HEK293 (cell line): ENCODE measurements around the gene SNN.

ENCODE experiments used
- CTCF ChIA-PET: fragments of 350-600 bp; formaldehyde crosslinking; extraction: SDS; loops from one replicate; lab custom pipeline; 2021; ENCODE audit warnings: antibody characterized with exemption; lab: Yijun Ruan, JAX
- POLR2A ChIA-PET: fragments of 300-600 bp; formaldehyde crosslinking; extraction: SDS; loops from one replicate; lab custom pipeline; 2020; ENCODE audit warnings: antibody characterized with exemption, inconsistent platforms; lab: Yijun Ruan, JAX
- H3K27ac ChIP-seq: fragments of 200-500 bp; sonication (Bioruptor generic); 2 replicates; pipeline ENCODE4 v1.5.1; 2014; ENCODE audit warnings: low read depth, low read length, control low read depth, inconsistent platforms; ENCODE audit errors: extremely low read depth
- H3K36me3 ChIP-seq, 2 experiments: fragments of 200-500 bp in 1 of 2; sonication (Bioruptor generic) in 1 of 2; 1 replicate in 1 of 2; 2 replicates in 1 of 2; pipeline ENCODE4 v1.5.1; 2014 to 2017; ENCODE audit warnings: inconsistent platforms in 2 of 2, low read length in 2 of 2; ENCODE audit not compliant: control insufficient read depth in 2 of 2, insufficient read depth in 1 of 2
- H3K4me1 ChIP-seq: fragments of 200-500 bp; sonication (Bioruptor generic); 2 replicates; pipeline ENCODE4 v1.5.1; 2014; ENCODE audit warnings: mild to moderate bottlenecking, low read length, inconsistent platforms; ENCODE audit not compliant: control insufficient read depth, insufficient read depth
- H3K4me3 ChIP-seq: 2 replicates; pipeline ENCODE4 v1.5.1; 2011; ENCODE audit warnings: low read depth, mild to moderate bottlenecking, control low read depth, low read length, moderate library complexity
- H3K9me3 ChIP-seq: fragments of 200-500 bp; sonication (Bioruptor generic); 2 replicates; pipeline ENCODE4 v1.5.1; 2014; ENCODE audit warnings: low read depth, low read length, inconsistent platforms; ENCODE audit not compliant: control insufficient read depth, insufficient read depth
- FEZF1 ChIP-seq: fragments of 450-650 bp; formaldehyde crosslinking; IDR thresholded peaks from 2 replicates; pipeline ENCODE4 v1.5.1; 2016; ENCODE audit warnings: missing biosample characterization, missing genetic modification characterization
- GLIS1 ChIP-seq: fragments of 450-650 bp; formaldehyde crosslinking; IDR thresholded peaks from 2 replicates; pipeline ENCODE4 v1.5.1; 2016; ENCODE audit warnings: missing biosample characterization, missing genetic modification characterization
- MEIS1 ChIP-seq: sonication (generic); formaldehyde crosslinking; IDR thresholded peaks from 2 replicates; pipeline ENCODE4 v1.8.1; 2022; ENCODE audit warnings: missing genetic modification reagents, mild to moderate bottlenecking, borderline replicate concordance
- PRDM6 ChIP-seq: fragments of 450-650 bp; formaldehyde crosslinking; IDR thresholded peaks from 2 replicates; pipeline ENCODE4 v1.5.1; 2017; ENCODE audit warnings: missing biosample characterization, missing genetic modification characterization
- REPIN1 ChIP-seq: fragments of 450-650 bp; formaldehyde crosslinking; IDR thresholded peaks from 2 replicates; pipeline ENCODE4 v1.5.1; 2017; ENCODE audit warnings: missing biosample characterization, missing genetic modification characterization, low read depth
- SCRT2 ChIP-seq: fragments of 450-650 bp; formaldehyde crosslinking; IDR thresholded peaks from 2 replicates; pipeline ENCODE4 v1.5.1; 2016; ENCODE audit warnings: missing biosample characterization, missing genetic modification characterization
- SP3 ChIP-seq: fragments of 450-650 bp; formaldehyde crosslinking; IDR thresholded peaks from 2 replicates; pipeline ENCODE4 v1.5.1; 2016; ENCODE audit warnings: missing biosample characterization, missing genetic modification characterization
- ZBTB20 ChIP-seq: fragments of 450-650 bp; formaldehyde crosslinking; IDR thresholded peaks from 2 replicates; pipeline ENCODE4 v1.5.1; 2016; ENCODE audit warnings: missing biosample characterization, missing genetic modification characterization
- ZBTB48 ChIP-seq: fragments of 450-650 bp; formaldehyde crosslinking; IDR thresholded peaks from 2 replicates; pipeline ENCODE4 v1.5.1; 2016; ENCODE audit warnings: missing biosample characterization, missing genetic modification characterization
- ZNF133 ChIP-seq: fragments of 450-650 bp; formaldehyde crosslinking; IDR thresholded peaks from 2 replicates; pipeline ENCODE4 v1.5.1; 2016; ENCODE audit warnings: missing biosample characterization, missing genetic modification characterization
- ZNF157 ChIP-seq: fragments of 450-650 bp; formaldehyde crosslinking; IDR thresholded peaks from 2 replicates; pipeline ENCODE4 v1.5.1; 2016; ENCODE audit warnings: missing biosample characterization, missing genetic modification characterization
- ZNF174 ChIP-seq: fragments of 450-650 bp; formaldehyde crosslinking; IDR thresholded peaks from 2 replicates; pipeline ENCODE4 v1.5.0; 2017; ENCODE audit warnings: missing biosample characterization, mild to moderate bottlenecking, missing genetic modification characterization
- ZNF280D ChIP-seq: fragments of 450-650 bp; formaldehyde crosslinking; IDR thresholded peaks from 2 replicates; pipeline ENCODE4 v1.5.1; 2016; ENCODE audit warnings: missing biosample characterization, missing genetic modification characterization
- ZNF311 ChIP-seq: fragments of 450-650 bp; formaldehyde crosslinking; IDR thresholded peaks from 2 replicates; pipeline ENCODE4 v1.5.1; 2017; ENCODE audit warnings: missing biosample characterization, missing genetic modification characterization, borderline replicate concordance
- ZNF335 ChIP-seq: fragments of 450-650 bp; formaldehyde crosslinking; conservative IDR thresholded peaks from 2 replicates; pipeline ENCODE4 v1.5.1; 2016; ENCODE audit warnings: missing biosample characterization, missing genetic modification characterization
- ZNF366 ChIP-seq: fragments of 450-650 bp; formaldehyde crosslinking; conservative IDR thresholded peaks from 2 replicates; pipeline ENCODE4 v1.5.1; 2016; ENCODE audit warnings: missing biosample characterization, missing genetic modification characterization
- ZNF416 ChIP-seq: fragments of 450-650 bp; formaldehyde crosslinking; IDR thresholded peaks from 2 replicates; pipeline ENCODE4 v1.5.1; 2016; ENCODE audit warnings: missing biosample characterization, missing genetic modification characterization
- ZNF433 ChIP-seq: fragments of 450-650 bp; formaldehyde crosslinking; IDR thresholded peaks from 2 replicates; pipeline ENCODE4 v1.5.1; 2016; ENCODE audit warnings: missing biosample characterization, missing genetic modification characterization, low read depth
- ZNF549 ChIP-seq: fragments of 450-650 bp; IDR thresholded peaks from 2 replicates; pipeline ENCODE4 v1.5.1; 2018; ENCODE audit warnings: missing biosample characterization, missing genetic modification characterization, mild to moderate bottlenecking, inconsistent platforms, moderate library complexity
- ZNF600 ChIP-seq: fragments of 450-650 bp; formaldehyde crosslinking; IDR thresholded peaks from 2 replicates; pipeline ENCODE4 v1.5.1; 2016; ENCODE audit warnings: missing biosample characterization, missing genetic modification characterization
- ZNF624 ChIP-seq: fragments of 450-650 bp; formaldehyde crosslinking; IDR thresholded peaks from 2 replicates; pipeline ENCODE4 v1.5.1; 2017; ENCODE audit warnings: missing biosample characterization, missing genetic modification characterization
- ZNF629 ChIP-seq: fragments of 450-650 bp; formaldehyde crosslinking; IDR thresholded peaks from 2 replicates; pipeline ENCODE4 v1.5.1; 2017; ENCODE audit warnings: missing biosample characterization, missing genetic modification characterization
- ZNF664 ChIP-seq: fragments of 450-650 bp; formaldehyde crosslinking; IDR thresholded peaks from 2 replicates; pipeline ENCODE4 v1.5.1; 2016; ENCODE audit warnings: missing biosample characterization, missing genetic modification characterization
- ZNF76 ChIP-seq: fragments of 450-650 bp; formaldehyde crosslinking; IDR thresholded peaks from 2 replicates; pipeline ENCODE4; 2016; ENCODE audit warnings: low read depth, missing biosample characterization, missing genetic modification characterization, borderline replicate concordance
- ZNF837 ChIP-seq: fragments of 450-650 bp; formaldehyde crosslinking; IDR thresholded peaks from 2 replicates; pipeline ENCODE4 v1.5.1; 2016; ENCODE audit warnings: missing biosample characterization, missing genetic modification characterization
- ZXDB ChIP-seq: fragments of 450-650 bp; formaldehyde crosslinking; IDR thresholded peaks from 2 replicates; pipeline ENCODE4 v1.5.1; 2016; ENCODE audit warnings: missing biosample characterization, missing genetic modification characterization
- TF ChIP-seq, protein P1 (sequence below): fragments of 450-650 bp; formaldehyde crosslinking; IDR thresholded peaks from 2 replicates; pipeline ENCODE4 v1.5.1; 2017; ENCODE audit warnings: missing biosample characterization, missing genetic modification characterization
- TF ChIP-seq, protein P2 (sequence below): fragments of 450-650 bp; formaldehyde crosslinking; conservative IDR thresholded peaks from 2 replicates; pipeline ENCODE4 v1.5.1; 2016; ENCODE audit warnings: low read depth, missing biosample characterization, missing genetic modification characterization

SNN gene

DNA sequence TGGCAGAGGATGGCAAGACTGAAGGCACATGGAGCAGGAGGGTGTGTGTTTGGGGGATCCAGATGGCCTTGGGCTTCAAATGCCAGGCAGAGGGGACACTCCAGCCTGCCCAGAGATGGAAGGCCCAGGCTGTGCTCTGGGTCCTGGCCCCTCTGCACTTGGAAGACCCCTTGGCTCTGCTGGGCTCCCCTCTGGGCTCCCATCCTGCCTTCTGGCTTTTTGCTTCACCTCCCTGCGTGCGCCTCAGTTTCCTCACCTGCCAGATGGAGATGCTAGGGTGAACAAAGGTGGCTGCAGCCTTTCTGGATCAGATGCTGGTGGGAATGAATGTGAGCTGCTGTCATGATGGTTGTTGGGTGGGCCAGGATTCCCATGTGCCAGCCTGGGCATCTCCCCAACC, 3.0 kb downstream of the SNN start:
- no peaks in the 10 kb centered on the region for H3K9me3 ChIP-seq
- ChIA-PET CTCF (no interaction called here), POLR2A (no interaction called here)
- TF ChIP-seq, protein P1, sequence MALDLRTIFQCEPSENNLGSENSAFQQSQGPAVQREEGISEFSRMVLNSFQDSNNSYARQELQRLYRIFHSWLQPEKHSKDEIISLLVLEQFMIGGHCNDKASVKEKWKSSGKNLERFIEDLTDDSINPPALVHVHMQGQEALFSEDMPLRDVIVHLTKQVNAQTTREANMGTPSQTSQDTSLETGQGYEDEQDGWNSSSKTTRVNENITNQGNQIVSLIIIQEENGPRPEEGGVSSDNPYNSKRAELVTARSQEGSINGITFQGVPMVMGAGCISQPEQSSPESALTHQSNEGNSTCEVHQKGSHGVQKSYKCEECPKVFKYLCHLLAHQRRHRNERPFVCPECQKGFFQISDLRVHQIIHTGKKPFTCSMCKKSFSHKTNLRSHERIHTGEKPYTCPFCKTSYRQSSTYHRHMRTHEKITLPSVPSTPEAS (tag by site-specific recombination), result no peak
- TF ChIP-seq ZNF549 (no peak), ZNF133 (no peak), SCRT2 (tag by site-specific recombination) (no peak), ZNF366 (no peak), ZNF629 (tag by site-specific recombination) (no peak), ZNF174 (tag by site-specific recombination) (no peak), ZNF157 (tag by site-specific recombination) (no peak), ZNF433 (tag by site-specific recombination) (no peak), REPIN1 (no peak), SP3 (no peak), PRDM6 (tag by site-specific recombination) (no peak), FEZF1 (tag by site-specific recombination) (no peak), ZNF280D (no peak), ZBTB20 (tag by site-specific recombination) (no peak), ZNF664 (tag by site-specific recombination) (no peak), ZNF837 (tag by site-specific recombination) (no peak)
- H3K4me3 ChIP-seq, result no peak overlapping the region
- peaks cover 6% of the 10 kb centered on the region for H3K4me1 ChIP-seq
- H3K27ac ChIP-seq, result no peak overlapping the region
- H3K36me3 ChIP-seq, result peaks cover 0 to 9% of the 10 kb centered on the region in 2 experiments; a peak in 1 of 3 replicates

GRCh38 chr16:11671676-11672075, 3.4 kb downstream of the SNN start:
- ChIA-PET CTCF (interaction anchor here (0.6 kb wide), 1 partner anchor 1075 kb away, joined by 4 read pairs; no protein-coding TSS in a partner anchor), POLR2A (no interaction called here)
- TF ChIP-seq ZNF76 (tag by site-specific recombination) (no peak), ZNF629 (tag by site-specific recombination) (no peak), ZNF335 (tag by site-specific recombination) (no peak), ZNF549 (no peak), GLIS1 (no peak), ZNF416 (tag by site-specific recombination) (no peak), ZBTB48 (no peak), ZXDB (no peak), ZNF600 (no peak), MEIS1 (CRISPR knock-in tag) (no peak), ZNF624 (tag by site-specific recombination) (no peak), ZNF174 (tag by site-specific recombination) (no peak), ZNF311 (tag by site-specific recombination) (no peak)
- TF ChIP-seq, protein P2, sequence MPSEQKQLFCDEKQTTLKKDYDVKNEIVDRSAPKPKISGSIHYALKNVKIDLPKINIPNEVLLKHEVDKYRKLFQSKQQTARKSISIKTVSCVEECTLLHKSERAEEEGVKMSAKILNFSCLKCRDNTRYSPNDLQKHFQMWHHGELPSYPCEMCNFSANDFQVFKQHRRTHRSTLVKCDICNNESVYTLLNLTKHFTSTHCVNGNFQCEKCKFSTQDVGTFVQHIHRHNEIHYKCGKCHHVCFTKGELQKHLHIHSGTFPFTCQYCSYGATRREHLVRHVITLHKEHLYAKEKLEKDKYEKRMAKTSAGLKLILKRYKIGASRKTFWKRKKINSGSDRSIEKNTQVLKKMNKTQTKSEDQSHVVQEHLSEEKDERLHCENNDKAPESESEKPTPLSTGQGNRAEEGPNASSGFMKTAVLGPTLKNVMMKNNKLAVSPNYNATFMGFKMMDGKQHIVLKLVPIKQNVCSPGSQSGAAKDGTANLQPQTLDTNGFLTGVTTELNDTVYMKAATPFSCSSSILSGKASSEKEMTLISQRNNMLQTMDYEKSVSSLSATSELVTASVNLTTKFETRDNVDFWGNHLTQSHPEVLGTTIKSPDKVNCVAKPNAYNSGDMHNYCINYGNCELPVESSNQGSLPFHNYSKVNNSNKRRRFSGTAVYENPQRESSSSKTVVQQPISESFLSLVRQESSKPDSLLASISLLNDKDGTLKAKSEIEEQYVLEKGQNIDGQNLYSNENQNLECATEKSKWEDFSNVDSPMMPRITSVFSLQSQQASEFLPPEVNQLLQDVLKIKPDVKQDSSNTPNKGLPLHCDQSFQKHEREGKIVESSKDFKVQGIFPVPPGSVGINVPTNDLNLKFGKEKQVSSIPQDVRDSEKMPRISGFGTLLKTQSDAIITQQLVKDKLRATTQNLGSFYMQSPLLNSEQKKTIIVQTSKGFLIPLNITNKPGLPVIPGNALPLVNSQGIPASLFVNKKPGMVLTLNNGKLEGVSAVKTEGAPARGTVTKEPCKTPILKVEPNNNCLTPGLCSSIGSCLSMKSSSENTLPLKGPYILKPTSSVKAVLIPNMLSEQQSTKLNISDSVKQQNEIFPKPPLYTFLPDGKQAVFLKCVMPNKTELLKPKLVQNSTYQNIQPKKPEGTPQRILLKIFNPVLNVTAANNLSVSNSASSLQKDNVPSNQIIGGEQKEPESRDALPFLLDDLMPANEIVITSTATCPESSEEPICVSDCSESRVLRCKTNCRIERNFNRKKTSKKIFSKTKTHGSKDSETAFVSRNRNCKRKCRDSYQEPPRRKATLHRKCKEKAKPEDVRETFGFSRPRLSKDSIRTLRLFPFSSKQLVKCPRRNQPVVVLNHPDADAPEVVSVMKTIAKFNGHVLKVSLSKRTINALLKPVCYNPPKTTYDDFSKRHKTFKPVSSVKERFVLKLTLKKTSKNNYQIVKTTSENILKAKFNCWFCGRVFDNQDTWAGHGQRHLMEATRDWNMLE, result no peak

More at GRCh38 chr16:11671676-11672075, 3.4 kb downstream of the SNN start:
- no peaks in the 10 kb centered on the region for H3K9me3 ChIP-seq
- H3K4me3 ChIP-seq, result no peak overlapping the region
- H3K27ac ChIP-seq, result no peak overlapping the region
- H3K36me3 ChIP-seq, result peaks cover 0 to 13% of the 10 kb centered on the region in 2 experiments; a peak in 1 of 3 replicates
- peaks cover 6% of the 10 kb centered on the region for H3K4me1 ChIP-seq
